Limb (tissue), 2 donors: ENCODE data around the gene GSDME.

Source experiments
- DNase-seq, 2 donors: peaks; one replicate each; pipeline ENCODE4 v3.0.0-alpha.2; 2016; ENCODE audit errors: extremely low spot score in 2 of 2

The GSDME gene

DNA sequence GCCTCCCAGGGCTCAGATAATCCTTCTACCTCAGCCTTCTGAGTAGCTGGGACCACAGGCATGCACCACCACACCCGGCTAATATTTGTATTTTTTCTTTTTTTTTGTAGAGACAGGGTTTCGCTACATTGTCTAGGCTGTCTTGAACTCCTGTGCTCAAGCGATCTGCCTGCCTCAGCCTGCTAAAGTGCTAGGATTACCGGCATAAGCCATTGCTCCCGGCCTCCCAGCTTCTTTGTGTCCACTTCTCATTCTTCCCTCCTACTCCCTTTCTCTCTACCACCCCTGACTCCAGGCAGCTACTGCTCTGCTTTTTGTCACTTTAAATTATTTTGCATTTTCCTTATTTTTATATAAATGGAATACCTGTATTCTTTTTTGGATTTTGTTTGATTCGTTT is 100.7 kb downstream of the GSDME start:
- no peak for DNase-seq

- no peak for DNase-seq
Observed at GRCh38 chr7:24654305-24654704, 103.0 kb downstream of the GSDME start.

- DNase-seq, result no peak
Observed at GRCh38 chr7:24653316-24654085, 103.8 kb downstream of the GSDME start.

DNA sequence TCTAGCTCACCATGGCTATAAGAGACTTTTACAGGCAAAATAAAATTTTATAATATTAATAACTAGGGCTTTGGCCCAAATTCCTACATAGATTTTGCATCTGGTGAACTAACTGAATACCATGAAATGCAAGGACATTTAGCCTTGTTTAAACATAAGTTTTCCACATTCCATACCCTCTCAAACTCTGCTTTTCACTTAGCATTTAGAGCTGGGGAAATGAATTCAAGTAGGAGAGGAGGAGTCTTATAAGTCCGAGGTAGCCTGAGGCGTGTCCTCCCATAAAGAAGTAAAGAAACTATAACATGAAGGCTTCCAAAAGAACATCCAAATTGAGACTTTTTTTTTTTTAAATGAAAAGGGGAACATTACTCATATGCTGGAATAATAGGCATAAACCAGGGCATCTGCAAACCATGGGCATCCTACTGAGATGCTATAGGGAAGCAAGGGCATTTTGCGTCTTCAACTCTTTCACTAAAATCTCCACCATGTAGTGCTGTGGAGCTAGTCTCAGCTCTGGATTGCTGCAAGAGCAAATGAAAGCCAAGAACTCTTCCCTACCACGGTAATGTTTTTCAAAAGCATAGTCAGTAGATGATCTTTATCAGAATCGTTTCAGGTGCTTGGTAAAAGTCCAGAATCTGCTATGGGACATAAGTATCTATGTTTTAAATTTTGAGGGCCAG is 104.9 kb downstream of the GSDME start:
- DNase-seq, result no peak
